Tibial nerve (tissue), 4 donors: Measurements from ENCODE around the gene CYB561A3.

ENCODE experiments used
- CTCF ChIP-seq, 5 experiments: fragments of 200-600 bp in 3 of 5; fragments of 450-650 bp in 2 of 5; sonication (generic) in 3 of 5; IDR thresholded peaks; one replicate each; pipeline ENCODE4 v1.5.1; 2016 to 2019; ENCODE audit warnings: antibody characterized with exemption in 5 of 5, mild to moderate bottlenecking in 3 of 5, moderate library complexity in 2 of 5
- EP300 ChIP-seq, 2 donors: sonication (generic); formaldehyde crosslinking; IDR thresholded peaks; one replicate each; pipeline ENCODE4 v1.6.1; 2017; ENCODE audit warnings: antibody characterized with exemption in 2 of 2, mild to moderate bottlenecking in 1 of 2
- POLR2A ChIP-seq, 2 donors: fragments of 450-650 bp; IDR thresholded peaks; one replicate each; pipeline ENCODE4 v1.6.1; 2017; ENCODE audit warnings: antibody characterized with exemption in 2 of 2, mild to moderate bottlenecking in 2 of 2, moderate library complexity in 2 of 2

GRCh38 chr11:61353131-61354067 lies 8.3 kb downstream of the CYB561A3 start:
- TF ChIP-seq CTCF (IDR thresholded peaks at IDR 0.05) (no peak), POLR2A (IDR thresholded peaks at IDR 0.05) (no peak), EP300 (IDR thresholded peaks at IDR 0.05) (no peak)
